ENCODE measurements around the gene DCTN2. TPM values are rescaled to one million over a fixed set of nuclear protein-coding genes. Genes with fewer than 3 reads are reported as not detected.
A peak's percentile ranks its signal among the peaks of the same experiment; 100 is the strongest.

Gene DCTN2
- total RNA-seq, 2 donors from 2014 or later: 110 to 114 TPM

DNA sequence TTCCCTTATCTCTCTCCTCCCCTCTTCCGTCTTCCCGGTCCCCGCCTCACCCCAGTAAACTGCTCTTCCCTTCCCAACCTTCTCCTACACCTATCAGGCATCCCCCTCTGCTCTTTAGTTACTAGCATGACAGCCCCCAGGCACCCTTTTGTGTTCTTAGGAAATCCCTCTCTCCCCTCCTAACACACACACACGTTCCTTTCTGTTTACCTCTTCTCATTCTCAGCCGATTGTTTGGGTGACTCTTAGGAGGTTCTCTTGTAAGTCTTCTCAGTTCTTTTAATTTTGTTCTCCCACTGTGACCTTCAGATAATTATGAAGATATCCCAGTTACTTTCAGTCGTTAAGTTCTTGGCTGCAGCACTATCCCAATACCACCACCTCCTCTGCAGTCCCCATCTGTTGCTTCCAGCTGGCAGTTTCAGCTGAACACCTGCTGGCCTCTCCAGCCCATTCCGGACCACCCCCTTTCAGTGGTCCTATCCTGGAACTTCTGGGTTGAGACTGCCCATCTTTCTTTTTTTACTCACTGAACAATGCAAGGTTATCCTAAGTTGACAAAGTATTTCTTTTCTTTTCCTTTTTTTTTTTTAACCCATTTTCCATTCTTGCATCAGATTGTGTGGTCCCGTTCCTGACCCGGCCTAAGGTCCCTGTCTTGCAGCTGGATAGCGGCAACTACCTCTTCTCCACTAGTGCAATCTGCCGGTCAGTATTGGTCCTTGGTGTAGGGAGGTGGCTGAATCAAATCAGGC lies 58.4 kb downstream of the DCTN2 start:
- H3K4me3 Mint-ChIP-seq: peak overlapping the region; percentile 98
- peak; percentile 56 for DNase-seq
- Histone ChIP-seq H3K27me3 (ENCODE audit: control insufficient read depth, insufficient read depth, low read length, poor library complexity, severe bottlenecking) (no peaks in the 10 kb centered on the region), H3K27ac (ENCODE audit: low read depth, low read length) (peak overlapping the region; percentile 94), H3K9me3 (ENCODE audit: control insufficient read depth, low read length) (no peaks in the 10 kb centered on the region), H3K9ac (ENCODE audit: extremely low read depth, low read length, poor library complexity, severe bottlenecking) (peak overlapping the region; percentile 90), H3K36me3 (ENCODE audit: control insufficient read depth, insufficient read depth, low read length) (peaks cover 40% of the 10 kb centered on the region), H3K4me3 (ENCODE audit: low read length) (peak overlapping the region; percentile 99), H3K4me1 (ENCODE audit: control insufficient read depth, insufficient read depth, low read length) (no peaks in the 10 kb centered on the region)
- WGBS, 2 experiments (ENCODE audit: insufficient coverage in 1 of 2, insufficient read length in 1 of 2): 18 to 31% methylated on average over 6 to 11 of the region's 11 CpGs
- peaks cover 2% of the 10 kb centered on the region for H3K9me3 Mint-ChIP-seq
- TF ChIP-seq, protein P1, sequence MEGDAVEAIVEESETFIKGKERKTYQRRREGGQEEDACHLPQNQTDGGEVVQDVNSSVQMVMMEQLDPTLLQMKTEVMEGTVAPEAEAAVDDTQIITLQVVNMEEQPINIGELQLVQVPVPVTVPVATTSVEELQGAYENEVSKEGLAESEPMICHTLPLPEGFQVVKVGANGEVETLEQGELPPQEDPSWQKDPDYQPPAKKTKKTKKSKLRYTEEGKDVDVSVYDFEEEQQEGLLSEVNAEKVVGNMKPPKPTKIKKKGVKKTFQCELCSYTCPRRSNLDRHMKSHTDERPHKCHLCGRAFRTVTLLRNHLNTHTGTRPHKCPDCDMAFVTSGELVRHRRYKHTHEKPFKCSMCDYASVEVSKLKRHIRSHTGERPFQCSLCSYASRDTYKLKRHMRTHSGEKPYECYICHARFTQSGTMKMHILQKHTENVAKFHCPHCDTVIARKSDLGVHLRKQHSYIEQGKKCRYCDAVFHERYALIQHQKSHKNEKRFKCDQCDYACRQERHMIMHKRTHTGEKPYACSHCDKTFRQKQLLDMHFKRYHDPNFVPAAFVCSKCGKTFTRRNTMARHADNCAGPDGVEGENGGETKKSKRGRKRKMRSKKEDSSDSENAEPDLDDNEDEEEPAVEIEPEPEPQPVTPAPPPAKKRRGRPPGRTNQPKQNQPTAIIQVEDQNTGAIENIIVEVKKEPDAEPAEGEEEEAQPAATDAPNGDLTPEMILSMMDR (conservative IDR thresholded peaks at IDR 0.05): no peak
- H3K27me3 Mint-ChIP-seq (ENCODE audit: insufficient read depth): no peaks in the 10 kb centered on the region
- peak overlapping the region; percentile 95 for H3K27ac Mint-ChIP-seq
- peaks cover 14% of the 10 kb centered on the region for H3K4me1 Mint-ChIP-seq
- peaks cover 41% of the 10 kb centered on the region for H3K36me3 Mint-ChIP-seq (ENCODE audit: low read depth)

- peaks cover 19% of the 10 kb centered on the region for H3K4me1 Mint-ChIP-seq
- peak within 1 kb of the TSS; percentile 94 for H3K27ac ChIP-seq (ENCODE audit: low read depth, low read length)
- H3K9me3 ChIP-seq (ENCODE audit: control insufficient read depth, low read length): no peaks in the 10 kb centered on the region
- H3K27me3 ChIP-seq (ENCODE audit: control insufficient read depth, insufficient read depth, low read length, poor library complexity, severe bottlenecking): no peaks in the 10 kb centered on the region
- H3K4me3 Mint-ChIP-seq: peak within 1 kb of the TSS; percentile 98
- peak within 1 kb of the TSS; percentile 90 for H3K9ac ChIP-seq (ENCODE audit: extremely low read depth, low read length, poor library complexity, severe bottlenecking)
- H3K9me3 Mint-ChIP-seq: peaks cover under 1% of the 10 kb centered on the region
- DNase-seq: peak; percentile 99
- 17 to 19% methylated on average over 30 to 47 of the region's 47 CpGs for WGBS, 2 experiments (ENCODE audit: insufficient coverage in 1 of 2, insufficient read length in 1 of 2)
- H3K4me3 ChIP-seq (ENCODE audit: low read length): peak within 1 kb of the TSS; percentile 99
- H3K27ac Mint-ChIP-seq: peak within 1 kb of the TSS; percentile 95
- TF ChIP-seq, protein P1 (conservative IDR thresholded peaks at IDR 0.05): no peak
- H3K36me3 ChIP-seq (ENCODE audit: control insufficient read depth, insufficient read depth, low read length): peaks cover 36% of the 10 kb centered on the region
- H3K4me1 ChIP-seq (ENCODE audit: control insufficient read depth, insufficient read depth, low read length): no peaks in the 10 kb centered on the region
- H3K36me3 Mint-ChIP-seq (ENCODE audit: low read depth): peaks cover 39% of the 10 kb centered on the region
- H3K27me3 Mint-ChIP-seq (ENCODE audit: insufficient read depth): no peaks in the 10 kb centered on the region
Observed at GRCh38 chr12:57487597-57488401, 59.2 kb downstream of the DCTN2 start, which contains the start of gene MARS1. Gene MARS1, plus strand, starts transcription at chr12:57488068. Its CDS starts 23 bp downstream, at chr12:57488091.

DNA sequence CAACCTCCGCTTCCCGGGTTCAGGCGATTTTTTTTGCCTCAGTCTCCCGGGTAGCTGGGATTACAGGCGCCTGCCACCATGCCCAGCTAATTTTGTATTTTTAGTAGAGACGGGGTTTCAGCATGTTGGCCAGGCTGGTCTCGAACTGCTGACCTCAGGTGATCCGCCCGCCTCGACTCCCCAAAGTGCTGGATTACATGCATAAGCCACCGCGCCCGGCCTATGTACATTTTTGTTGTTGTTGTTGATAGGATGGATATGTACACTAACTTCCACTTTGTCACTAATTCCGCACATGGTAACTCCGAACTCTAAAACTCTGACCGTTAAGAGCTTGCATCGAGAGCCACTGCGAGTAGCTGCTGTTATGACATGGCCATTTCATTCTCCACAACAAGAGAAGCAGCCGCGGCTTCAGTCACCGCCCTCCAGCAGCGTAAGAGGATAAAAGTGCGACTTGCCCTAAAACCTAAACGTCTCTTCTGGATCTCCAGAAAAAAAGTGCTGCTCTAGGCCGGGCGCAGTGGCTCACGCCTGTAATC lies 59.9 kb downstream of the DCTN2 start:
- 94 to 96% methylated on average over 18 to 27 of the region's 27 CpGs for WGBS, 2 experiments (ENCODE audit: insufficient coverage in 1 of 2, insufficient read length in 1 of 2)
- Mint-ChIP-seq H3K4me1 (peaks cover 19% of the 10 kb centered on the region), H3K27me3 (ENCODE audit: insufficient read depth) (no peaks in the 10 kb centered on the region), H3K36me3 (ENCODE audit: low read depth) (peaks cover 33% of the 10 kb centered on the region), H3K27ac (peak overlapping the region; percentile 55), H3K4me3 (peak overlapping the region; percentile 98), H3K9me3 (no peaks in the 10 kb centered on the region)
- Histone ChIP-seq H3K27ac (ENCODE audit: low read depth, low read length) (no peak overlapping the region), H3K36me3 (ENCODE audit: control insufficient read depth, insufficient read depth, low read length) (peaks cover 31% of the 10 kb centered on the region), H3K4me3 (ENCODE audit: low read length) (peak overlapping the region; percentile 99), H3K9me3 (ENCODE audit: control insufficient read depth, low read length) (no peaks in the 10 kb centered on the region), H3K27me3 (ENCODE audit: control insufficient read depth, insufficient read depth, low read length, poor library complexity, severe bottlenecking) (no peaks in the 10 kb centered on the region), H3K9ac (ENCODE audit: extremely low read depth, low read length, poor library complexity, severe bottlenecking) (no peak overlapping the region), H3K4me1 (ENCODE audit: control insufficient read depth, insufficient read depth, low read length) (no peaks in the 10 kb centered on the region)
- TF ChIP-seq, protein P1 (conservative IDR thresholded peaks at IDR 0.05): no peak
- DNase-seq: no peak
